Activated CD8-positive, alpha-beta T cell treated with anti-CD3 and anti-CD28 coated beads, Interleukin-2, amount 10 ng/mL, durations not matched to agents 7 days and 5 days (primary cell): ENCODE measurements around the gene TP53. TPM values are rescaled to one million over a fixed set of nuclear protein-coding genes. Genes with fewer than 3 reads are reported as not detected.
"Not testable (repeated sequence)": the region's sequence is repeated elsewhere in the genome, so short reads cannot be mapped to it uniquely, and the experiment has no call there.

Source experiments
- ATAC-seq: fragments of 150-1000 bp; cut with Tn5 transposase; one replicate; pipeline ENCODE4 v1.10.0; 2021; ENCODE audit warnings: moderate library complexity
- CTCF ChIA-PET: fragments of 350-600 bp; sonication (Branson Sonifier 250); formaldehyde crosslinking; loops from one replicate; lab custom pipeline; 2021; ENCODE audit warnings: antibody characterized with exemption; lab: Charles Lee
- POLR2A ChIA-PET: fragments of 350-600 bp; sonication (Branson Sonifier 250); formaldehyde crosslinking; loops from one replicate; lab custom pipeline; 2021; ENCODE audit warnings: antibody characterized with exemption; lab: Charles Lee
- DNase-seq: peaks from one replicate; pipeline ENCODE4 v3.0.0-alpha.2; 2020
- H3K27ac Mint-ChIP-seq: one replicate; pipeline ENCODE4 v1.8.0; 2021; ENCODE audit warnings: mild to moderate bottlenecking, mixed read lengths
- H3K27me3 Mint-ChIP-seq: one replicate; pipeline ENCODE4 v1.8.0; 2021; ENCODE audit warnings: low read depth, mixed read lengths
- H3K36me3 Mint-ChIP-seq: one replicate; pipeline ENCODE4 v1.8.0; 2021; ENCODE audit warnings: low read depth, mixed read lengths
- H3K4me1 Mint-ChIP-seq: one replicate; pipeline ENCODE4 v1.8.0; 2021; ENCODE audit warnings: low read depth, mixed read lengths
- H3K4me3 Mint-ChIP-seq: one replicate; pipeline ENCODE4 v1.8.0; 2021; ENCODE audit warnings: mild to moderate bottlenecking, mixed read lengths
- H3K9me3 Mint-ChIP-seq: one replicate; pipeline ENCODE4 v1.8.0; 2022; ENCODE audit warnings: mixed read lengths; ENCODE audit not compliant: insufficient read depth
- total RNA-seq, 2 experiments: library from RNA; stranded (reverse); gene quantifications; one replicate each; pipeline ENCODE4 v1.2.3, GENCODE V29; 2021

TP53 gene
- total RNA-seq, 2 experiments from 2014 or later = 131 to 136 TPM

- ChIA-PET POLR2A (interaction anchor here (9.6 kb wide), 1 partner anchor 57 kb away, joined by 101 read pairs; the partner anchor contains the start of genes TP53 and WRAP53), CTCF (interaction anchor here (0.9 to 7.5 kb wide), 4 partner anchors 15 to 584 kb away, joined by 3 to 129 read pairs (median 4); partner anchors contain the start of genes FXR2, TP53 and WRAP53)
- Mint-ChIP-seq H3K27ac (no peak within 1 kb of the TSS), H3K36me3 (peaks cover 5% of the 10 kb centered on the region), H3K4me1 (peaks cover 14% of the 10 kb centered on the region), H3K9me3 (no peaks in the 10 kb centered on the region), H3K27me3 (no peaks in the 10 kb centered on the region), H3K4me3 (no peak within 1 kb of the TSS)
- DNase-seq (no peak), ATAC-seq (no peak)
Observed at GRCh38 chr17:7629939-7630571, 57.2 kb downstream of the TP53 start, which contains the start of gene SHBG. Gene SHBG, plus strand, starts transcription at chr17:7630135. Its CDS starts 38 bp downstream, at chr17:7630173.

GRCh38 chr17:7627250-7628121, 59.8 kb downstream of the TP53 start, which contains the start of gene SAT2:
Gene SAT2, minus strand, starts transcription at chr17:7627821. Its CDS starts 186 bp downstream, at chr17:7627635.
- Mint-ChIP-seq H3K27ac (peak within 1 kb of the TSS; percentile 75), H3K27me3 (no peaks in the 10 kb centered on the region), H3K4me3 (peak within 1 kb of the TSS; percentile 89), H3K36me3 (peaks cover 5% of the 10 kb centered on the region), H3K9me3 (no peaks in the 10 kb centered on the region), H3K4me1 (peaks cover 14% of the 10 kb centered on the region)
- ChIA-PET POLR2A (interaction anchor here (0.9 to 9.6 kb wide), 6 partner anchors 13 to 60 kb away, joined by 3 to 101 read pairs (median 4); partner anchors contain the start of genes ATP1B2, FXR2, MPDU1 and TP53), CTCF (interaction anchor here (0.6 to 5.9 kb wide), 9 partner anchors 12 to 191 kb away, joined by 3 to 49 read pairs (median 3); partner anchors contain the start of genes FXR2, MPDU1, TP53 and WRAP53)
- DNase-seq = peak; percentile 91
- peak; percentile 95 for ATAC-seq

GRCh38 chr17:7626956-7627249, 60.4 kb downstream of the TP53 start:
- CTCF ChIA-PET = interaction anchor here (0.6 to 5.9 kb wide), 7 partner anchors 15 to 190 kb away, joined by 3 to 49 read pairs (median 3); partner anchors contain the start of genes MPDU1, TP53 and WRAP53
- Mint-ChIP-seq H3K36me3 (peaks cover 5% of the 10 kb centered on the region), H3K27me3 (no peaks in the 10 kb centered on the region), H3K9me3 (no peaks in the 10 kb centered on the region), H3K4me1 (peaks cover 13% of the 10 kb centered on the region), H3K27ac (peak overlapping the region; percentile 75), H3K4me3 (peak overlapping the region; percentile 89)
- ATAC-seq = no peak
- POLR2A ChIA-PET = interaction anchor here (1.2 to 9.6 kb wide), 2 partner anchors 35 to 60 kb away, joined by 4 to 101 read pairs; partner anchors contain the start of genes TP53 and WRAP53
- DNase-seq = no peak

- ATAC-seq (no peak), DNase-seq (no peak)
- Mint-ChIP-seq H3K4me3 (peak overlapping the region; percentile 89), H3K36me3 (peaks cover 5% of the 10 kb centered on the region), H3K27me3 (no peaks in the 10 kb centered on the region), H3K9me3 (no peaks in the 10 kb centered on the region), H3K4me1 (peaks cover 13% of the 10 kb centered on the region), H3K27ac (no peak overlapping the region)
- ChIA-PET CTCF (interaction anchor here (1.2 to 5.9 kb wide), 4 partner anchors 24 to 66 kb away, joined by 3 to 49 read pairs (median 4); partner anchors contain the start of genes TP53 and WRAP53), POLR2A (interaction anchor here (0.6 to 9.6 kb wide), 2 partner anchors 61 to 313 kb away, joined by 3 to 101 read pairs; partner anchors contain the start of genes TP53 and WRAP53)
Observed at GRCh38 chr17:7626307-7626706, 61.0 kb downstream of the TP53 start.

- POLR2A ChIA-PET = interaction anchor here (0.6 to 9.6 kb wide), 2 partner anchors 61 to 312 kb away, joined by 3 to 101 read pairs; partner anchors contain the start of genes TP53 and WRAP53
- CTCF ChIA-PET = interaction anchor here (5.9 kb wide), 1 partner anchor 61 kb away, joined by 49 read pairs; the partner anchor contains the start of genes TP53 and WRAP53
- not testable (repeated sequence) for H3K9me3 Mint-ChIP-seq, H3K36me3 Mint-ChIP-seq, H3K4me3 Mint-ChIP-seq, DNase-seq, H3K27me3 Mint-ChIP-seq, ATAC-seq, H3K27ac Mint-ChIP-seq
- H3K4me1 Mint-ChIP-seq = peaks cover 13% of the 10 kb centered on the region
Observed at GRCh38 chr17:7625749-7626148, 61.5 kb downstream of the TP53 start.

GRCh38 chr17:7623661-7624060, 63.6 kb downstream of the TP53 start:
- Mint-ChIP-seq H3K27me3 (peaks cover 2% of the 10 kb centered on the region), H3K27ac (no peak overlapping the region), H3K36me3 (peaks cover 5% of the 10 kb centered on the region), H3K9me3 (no peaks in the 10 kb centered on the region), H3K4me3 (no peak overlapping the region), H3K4me1 (peaks cover 13% of the 10 kb centered on the region)
- ChIA-PET POLR2A (no interaction called here), CTCF (interaction anchor here (1.2 to 5.9 kb wide), 2 partner anchors 9 to 63 kb away, joined by 3 to 49 read pairs; partner anchors contain the start of genes TP53 and WRAP53)
- no peak for ATAC-seq
- DNase-seq = no peak

GRCh38 chr17:7620835-7621234, 66.5 kb downstream of the TP53 start:
- Mint-ChIP-seq H3K27me3 (peaks cover 2% of the 10 kb centered on the region), H3K27ac (no peak overlapping the region), H3K9me3 (no peaks in the 10 kb centered on the region), H3K4me3 (no peak overlapping the region), H3K36me3 (no peaks in the 10 kb centered on the region), H3K4me1 (no peaks in the 10 kb centered on the region)
- ChIA-PET CTCF (no interaction called here), POLR2A (interaction anchor here (1.1 kb wide), 1 partner anchor 66 kb away, joined by 3 read pairs; no protein-coding TSS in a partner anchor)
- DNase-seq = no peak
- no peak for ATAC-seq

GRCh38 chr17:7618608-7619007, 68.7 kb downstream of the TP53 start:
- no peak overlapping the region for H3K4me3 Mint-ChIP-seq
- CTCF ChIA-PET = interaction anchor here (1.3 kb wide), 1 partner anchor 10 kb away, joined by 4 read pairs; no protein-coding TSS in a partner anchor
- no peak for DNase-seq
- POLR2A ChIA-PET = no interaction called here
- ATAC-seq = no peak
- peaks cover 5% of the 10 kb centered on the region for H3K4me1 Mint-ChIP-seq
- H3K9me3 Mint-ChIP-seq = no peaks in the 10 kb centered on the region
- H3K36me3 Mint-ChIP-seq = peaks cover 2% of the 10 kb centered on the region
- H3K27me3 Mint-ChIP-seq = peaks cover 2% of the 10 kb centered on the region
- no peak overlapping the region for H3K27ac Mint-ChIP-seq

Other genes with a start within 250 kb of the TP53 start
- gene FGF11, start 248.0 kb downstream of the TP53 start, total RNA-seq = 10 to 100 TPM; 16.6 to 18.8 TPM
- gene CHRNB1, start 242.4 kb downstream of the TP53 start, total RNA-seq = 10 to 100 TPM; 14.1 to 15.7 TPM
- 10 to 100 TPM; 29.8 to 30.0 TPM for gene ZBTB4, start 207.9 kb downstream of the TP53 start, total RNA-seq
- gene SLC35G6, start 206.0 kb downstream of the TP53 start, total RNA-seq = not detected
- gene POLR2A, start 203.1 kb downstream of the TP53 start, total RNA-seq = 100 to 1,000 TPM; 183 to 185 TPM
- gene TNFSF12, start 138.4 kb downstream of the TP53 start, total RNA-seq = 100 to 1,000 TPM in 1 of 2 experiments, 10 to 100 TPM in 1; 93.7 to 100 TPM
- 1 to 10 TPM; 8.0 to 9.0 TPM for gene TNFSF13, start 128.7 kb downstream of the TP53 start, total RNA-seq
- 10 to 100 TPM; 54.4 to 62.0 TPM for gene SENP3, start 125.6 kb downstream of the TP53 start, total RNA-seq
- gene CD68, start 107.9 kb downstream of the TP53 start, total RNA-seq = 10 to 100 TPM in 1 of 2 experiments, 1 to 10 TPM in 1; 9.4 to 10.7 TPM
- gene MPDU1, start 103.6 kb downstream of the TP53 start, total RNA-seq = 10 to 100 TPM; 69.0 to 70.4 TPM
- under 1 TPM; 0.29 to 0.34 TPM for gene SOX15, start 97.4 kb downstream of the TP53 start, total RNA-seq
- gene FXR2, start 72.6 kb downstream of the TP53 start, total RNA-seq = 10 to 100 TPM; 27.6 to 31.8 TPM
- gene SAT2, start 59.7 kb downstream of the TP53 start, total RNA-seq = 10 to 100 TPM; 18.2 to 21.4 TPM
- not detected for gene SHBG, start 57.4 kb downstream of the TP53 start, total RNA-seq
- not detected for gene ATP1B2, start 36.6 kb downstream of the TP53 start, total RNA-seq
- gene WRAP53, start 987 bp upstream of the TP53 start, total RNA-seq = 10 to 100 TPM; 27.1 to 29.3 TPM
- not detected for gene EFNB3, start 17.7 kb upstream of the TP53 start, total RNA-seq
- not detected for gene DNAH2, start 30.3 kb upstream of the TP53 start, total RNA-seq
- gene KDM6B, start 146.7 kb upstream of the TP53 start, total RNA-seq = 10 to 100 TPM; 12.4 to 12.6 TPM
- 1 to 10 TPM in 1 of 2 experiments, under 1 TPM in 1; 0.87 to 1.2 TPM for gene TMEM88, start 167.6 kb upstream of the TP53 start, total RNA-seq
- 10 to 100 TPM; 92.7 to 93.1 TPM for gene NAA38, start 170.1 kb upstream of the TP53 start, total RNA-seq
- gene CYB5D1, start 170.5 kb upstream of the TP53 start, total RNA-seq = 10 to 100 TPM in 1 of 2 experiments, 1 to 10 TPM in 1; 9.8 to 11.2 TPM
- 100 to 1,000 TPM; 125 to 129 TPM for gene CHD3, start 201.3 kb upstream of the TP53 start, total RNA-seq
- gene RNF227, start 228.8 kb upstream of the TP53 start, total RNA-seq = 1 to 10 TPM; 4.2 TPM
- 10 to 100 TPM in 1 of 2 experiments, 1 to 10 TPM in 1; 8.8 to 10.3 TPM for gene KCNAB3, start 242.4 kb upstream of the TP53 start, total RNA-seq
- 100 to 1,000 TPM; 248 to 278 TPM for gene TRAPPC1, start 244.5 kb upstream of the TP53 start, total RNA-seq
- gene CNTROB, start 244.7 kb upstream of the TP53 start, total RNA-seq = 10 to 100 TPM; 66.7 to 76.5 TPM